Liver (tissue), 9 donors: ENCODE data around the gene DCAF16. TPM values are rescaled to one million over a fixed set of nuclear protein-coding genes. Genes with fewer than 3 reads are reported as not detected.

ENCODE experiments used
- DNase-seq: peaks from one replicate; pipeline ENCODE4 v3.0.0-alpha.2; 2017; ENCODE audit warnings: low spot score
- H3K27ac ChIP-seq, 2 donors: one replicate each; pipeline ENCODE4 v1.7.0; 2013; ENCODE audit warnings: inconsistent platforms in 2 of 2, low read length in 2 of 2, control low read depth in 1 of 2, low read depth in 1 of 2, mild to moderate bottlenecking in 1 of 2
- H3K27me3 ChIP-seq, 4 donors: one replicate each; pipeline versions ENCODE4 v1.6.1 to v1.7.0; 2013; ENCODE audit warnings: low read length in 3 of 4, inconsistent platforms in 1 of 4, mild to moderate bottlenecking in 1 of 4, moderate library complexity in 1 of 4; ENCODE audit not compliant: control insufficient read depth in 4 of 4, insufficient read depth in 4 of 4
- H3K36me3 ChIP-seq, 4 donors: one replicate each; pipeline versions ENCODE4 v1.6.1 to v1.7.0; 2013; ENCODE audit warnings: low read length in 3 of 4, mild to moderate bottlenecking in 3 of 4, low read depth in 1 of 4, moderate library complexity in 1 of 4; ENCODE audit not compliant: control insufficient read depth in 4 of 4, insufficient read depth in 3 of 4
- H3K4me1 ChIP-seq, 4 donors: one replicate each; pipeline versions ENCODE4 v1.6.1 to v1.7.0; 2013; ENCODE audit warnings: low read length in 3 of 4, mild to moderate bottlenecking in 3 of 4, moderate library complexity in 1 of 4; ENCODE audit not compliant: control insufficient read depth in 4 of 4, insufficient read depth in 4 of 4
- H3K4me3 ChIP-seq, 3 donors: one replicate each; pipeline versions ENCODE4 v1.6.1 to v1.7.0; 2013; ENCODE audit warnings: low read length in 3 of 3, control low read depth in 1 of 3, low read depth in 1 of 3, mild to moderate bottlenecking in 1 of 3
- H3K9ac ChIP-seq, 2 donors: one replicate each; pipeline ENCODE4 v1.7.0; 2013; ENCODE audit warnings: low read length in 2 of 2, mild to moderate bottlenecking in 2 of 2, moderate library complexity in 2 of 2, control low read depth in 1 of 2, low read depth in 1 of 2
- H3K9me3 ChIP-seq, 4 donors: one replicate each; pipeline versions ENCODE4 v1.6.1 to v1.7.0; 2013; ENCODE audit warnings: low read length in 3 of 4; ENCODE audit not compliant: control insufficient read depth in 4 of 4
- ATF3 ChIP-seq: IDR thresholded peaks from 2 replicates; pipeline ENCODE4 v1.6.1; 2016; ENCODE audit warnings: antibody characterized with exemption
- CTCF ChIP-seq: fragments of 150-350 bp; IDR thresholded peaks from 2 replicates; pipeline ENCODE4 v1.5.1; 2017; ENCODE audit warnings: improper control_type of control experiment, low read depth, low read length; ENCODE audit not compliant: missing input control
- EGR1 ChIP-seq, 2 donors: IDR thresholded peaks; 2 replicates each; pipeline ENCODE4 v1.6.1; 2016 to 2018; ENCODE audit warnings: antibody characterized with exemption in 2 of 2, low read depth in 2 of 2
- FOXA1 ChIP-seq: IDR thresholded peaks from 2 replicates; pipeline ENCODE4 v1.6.1; 2016; ENCODE audit warnings: antibody characterized with exemption
- FOXA2 ChIP-seq: IDR thresholded peaks from 2 replicates; pipeline ENCODE4 v1.6.1; 2016; ENCODE audit warnings: antibody characterized with exemption
- GABPA ChIP-seq, 2 donors: IDR thresholded peaks in 1 of 2; conservative IDR thresholded peaks in 1 of 2; 2 replicates each; pipeline ENCODE4 v1.6.1; 2016; ENCODE audit warnings: antibody characterized with exemption in 2 of 2, mild to moderate bottlenecking in 1 of 2, moderate library complexity in 1 of 2
- HNF4A ChIP-seq, 2 donors: conservative IDR thresholded peaks; 2 replicates each; pipeline ENCODE4 v1.6.1; 2016; ENCODE audit warnings: antibody characterized with exemption in 2 of 2, mild to moderate bottlenecking in 2 of 2
- HNF4G ChIP-seq: IDR thresholded peaks from 2 replicates; pipeline ENCODE4 v1.6.1; 2016; ENCODE audit warnings: antibody characterized with exemption
- MAX ChIP-seq: IDR thresholded peaks from 2 replicates; pipeline ENCODE4 v1.6.1; 2016; ENCODE audit warnings: antibody characterized with exemption
- NR2F2 ChIP-seq: IDR thresholded peaks from 2 replicates; pipeline ENCODE4 v1.6.1; 2016; ENCODE audit warnings: antibody characterized with exemption
- RAD21 ChIP-seq, 2 donors: IDR thresholded peaks; 2 replicates each; pipeline ENCODE4 v1.6.1; 2016; ENCODE audit warnings: antibody characterized with exemption in 2 of 2, mild to moderate bottlenecking in 2 of 2
- REST ChIP-seq: IDR thresholded peaks from 2 replicates; pipeline ENCODE4 v1.6.1; 2016; ENCODE audit warnings: antibody characterized with exemption, mild to moderate bottlenecking
- RXRA ChIP-seq, 2 donors: IDR thresholded peaks; 2 replicates each; pipeline ENCODE4 v1.6.1; 2017 to 2018; ENCODE audit warnings: antibody characterized with exemption in 2 of 2, mild to moderate bottlenecking in 1 of 2
- SP1 ChIP-seq: IDR thresholded peaks from 2 replicates; pipeline ENCODE4 v1.6.1; 2018; ENCODE audit warnings: antibody characterized with exemption, mild to moderate bottlenecking
- YY1 ChIP-seq: IDR thresholded peaks from 2 replicates; pipeline ENCODE4 v1.6.1; 2016; ENCODE audit warnings: antibody characterized with exemption, mild to moderate bottlenecking
- ZBTB33 ChIP-seq: IDR thresholded peaks from 2 replicates; pipeline ENCODE4 v1.6.1; 2016; ENCODE audit warnings: antibody characterized with exemption
- WGBS: extraction: QIAGEN DNeasy Blood & Tissue Kit; methylation state at CpG from one replicate; pipeline ENCODE4 v1.1.7; 2013; 5-methylcytosine and 5-hydroxymethylcytosine counted together
- polyA plus RNA-seq, 2 donors: library from polyadenylated mRNA; stranded (reverse) in 1 of 2; unstranded in 1 of 2; fragments of 200-250 nt in 1 of 2; fragments of >200 nt in 1 of 2; fragmentation: Nextera tagmentation in 1 of 2; extraction: Ambion mirVana in 1 of 2; gene quantifications; one replicate each; pipeline versions ENCODE4 v1.2.1 to v1.2.3, GENCODE V29; 2013 to 2015
- total RNA-seq, 2 donors: library from RNA; depleted of rRNA; stranded (reverse); fragments of >200 nt; gene quantifications; one replicate each; pipeline ENCODE4 v1.2.3, GENCODE V29; 2014
- donor health status: healthy.
- donor health status: healthy.
- donor health status: healthy.
- donor health status: healthy.
- donor health status: healthy.

DCAF16 gene
- total RNA-seq (10 to 100 TPM in 1 of 2 donors, 1 to 10 TPM in 1; 6.9 to 13.4 TPM), polyA plus RNA-seq (1 to 10 TPM; 1.6 to 3.0 TPM)

- Histone ChIP-seq H3K9ac (peak within 1 kb of the TSS; percentile 73 to 91), H3K9me3 (no peaks in the 10 kb centered on the region), H3K27ac (peak within 1 kb of the TSS; percentile 89 to 90), H3K27me3 (no peaks in the 10 kb centered on the region), H3K4me1 (peaks cover 5 to 33% (median 27%) of the 10 kb centered on the region in 4 donors), H3K4me3 (peak within 1 kb of the TSS; percentile 62 to 87 (median 86)), H3K36me3 (no peaks in the 10 kb centered on the region)
- DNase-seq = peak; percentile 99
- TF ChIP-seq ATF3 (no peak), HNF4A (conservative IDR thresholded peaks at IDR 0.05) (peak; percentile 19 to 32), SP1 (peak; percentile 71), FOXA2 (no peak), MAX (peak; percentile 94), GABPA (IDR thresholded peaks at IDR 0.05 in 1 of 2, conservative IDR thresholded peaks at IDR 0.05 in 1 of 2) (peak; percentile 88 to 97), RAD21 (IDR thresholded peaks at IDR 0.05) (peak in 1 of 2 donors; percentile 16), CTCF (no peak), NR2F2 (peak; percentile 33), REST (peak; percentile 70), EGR1 (IDR thresholded peaks at IDR 0.05; ENCODE audit: low read depth in 2 of 2) (peak in 1 of 2 donors; percentile 42), RXRA (IDR thresholded peaks at IDR 0.05) (peak; percentile 27 to 64), HNF4G (no peak), YY1 (peak; percentile 79), ZBTB33 (peak; percentile 100), FOXA1 (no peak)
- under 1% methylated on average over 69 of the region's 69 CpGs for WGBS
These were observed at the start of gene DCAF16, which contains the start of gene NCAPG for GRCh38 chr4:17810260-17811077. TSS of gene DCAF16 (minus strand) at chr4:17810757. CDS start at chr4:17804141, 6,616 bp downstream. TSS of gene NCAPG (plus strand) at chr4:17810979. CDS start at chr4:17811078, 99 bp downstream.
